GM12875 (cell line): ENCODE results near the gene KCNC3.

Experiments
- H3K4me3 ChIP-seq: one replicate; pipeline ENCODE4 v1.5.1; 2011; ENCODE audit warnings: low read depth, low read length, control low read depth
- CTCF ChIP-seq: IDR thresholded peaks from 2 replicates; pipeline ENCODE4 v1.5.1; 2011; ENCODE audit warnings: low read depth, mild to moderate bottlenecking, control low read depth, inconsistent platforms, low read length, moderate library complexity, borderline replicate concordance; ENCODE audit not compliant: insufficient read depth

The KCNC3 gene

DNA sequence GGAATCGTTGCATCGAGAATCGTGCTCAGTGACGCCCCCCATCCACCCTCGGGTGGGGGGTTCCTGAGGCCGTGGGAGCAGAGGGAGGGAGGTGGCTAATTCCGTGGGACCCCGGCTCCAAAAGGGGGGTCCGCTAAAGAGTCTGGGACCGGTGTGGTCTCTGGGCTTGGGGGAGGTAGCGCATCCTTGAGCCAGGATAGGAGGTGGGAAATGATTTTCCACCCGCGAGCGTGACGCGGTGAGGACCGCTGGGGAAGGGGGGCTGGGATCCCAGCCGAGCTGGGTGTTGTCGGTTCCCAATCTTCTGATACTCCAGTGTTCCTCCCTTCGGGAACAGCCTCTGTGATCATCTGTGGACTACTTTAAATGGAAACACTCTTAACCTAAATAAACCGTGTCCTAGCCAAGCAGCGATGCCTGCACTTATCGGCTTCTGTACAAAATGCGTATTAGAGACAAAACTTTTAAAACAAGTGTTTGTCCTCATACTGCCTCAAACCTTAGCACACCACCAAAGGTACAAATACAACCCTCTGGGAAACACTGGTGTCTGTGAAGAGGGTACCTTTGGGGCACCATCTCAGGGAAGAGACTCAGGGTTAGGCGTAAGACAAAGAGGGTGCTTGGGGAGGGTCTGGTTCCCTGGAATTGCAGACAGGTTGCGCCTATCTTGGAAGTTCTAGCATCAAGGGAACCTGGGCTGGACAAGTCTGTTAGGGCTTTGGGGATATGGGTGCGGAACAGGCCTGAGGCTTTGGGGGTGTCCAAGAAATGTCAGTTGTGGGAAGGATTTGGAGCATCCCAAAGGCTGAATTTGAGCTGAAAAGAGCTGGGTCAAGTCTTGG is 16.0 kb downstream of the KCNC3 start:
- no peak for TF ChIP-seq CTCF
- H3K4me3 ChIP-seq: no peak overlapping the region

DNA sequence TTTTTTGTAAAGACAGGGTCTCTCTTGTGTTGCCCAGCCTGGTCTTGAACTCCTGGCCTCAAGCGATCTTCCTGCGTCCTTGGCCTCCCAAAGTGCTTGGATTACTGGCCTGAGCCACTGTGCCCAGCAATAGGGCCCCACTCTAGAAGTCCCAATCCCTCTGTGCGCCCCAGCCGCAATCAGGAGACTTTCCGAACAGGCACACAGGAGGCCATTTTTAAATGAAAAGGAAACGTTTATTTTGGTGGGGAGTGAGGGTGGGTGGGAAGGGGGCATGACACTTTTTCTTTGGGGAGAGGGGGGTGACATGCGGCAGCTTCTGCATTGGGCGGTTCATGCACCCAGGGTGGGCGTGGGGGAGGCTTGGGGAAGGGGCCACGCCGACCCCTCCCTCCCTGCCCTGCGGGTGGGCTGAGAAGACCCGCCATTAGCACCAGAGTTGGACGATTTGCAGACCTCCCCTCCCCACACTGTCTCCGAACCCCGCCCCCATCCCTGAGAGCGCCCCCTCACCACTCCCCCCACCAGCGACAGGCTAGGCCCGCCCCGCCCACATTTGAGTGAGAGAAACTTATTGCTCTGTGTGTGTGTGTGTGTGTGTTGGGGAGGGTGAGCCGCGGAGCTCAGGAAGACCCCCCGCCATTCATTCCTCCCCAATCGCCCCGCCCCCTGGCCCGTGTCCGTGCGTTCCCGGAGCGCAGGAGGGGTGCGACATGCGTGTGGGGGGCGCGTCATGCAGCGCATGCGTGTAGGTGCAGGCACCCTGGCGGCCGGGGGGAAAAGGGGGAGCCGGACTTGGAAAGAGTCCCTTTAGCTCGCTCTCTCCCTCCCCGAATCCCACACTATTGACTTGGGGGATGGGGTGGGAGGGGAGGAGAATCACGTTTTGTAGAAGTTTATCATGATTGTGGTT is 17.2 kb downstream of the KCNC3 start:
- no peak for TF ChIP-seq CTCF
- no peak overlapping the region for H3K4me3 ChIP-seq

DNA sequence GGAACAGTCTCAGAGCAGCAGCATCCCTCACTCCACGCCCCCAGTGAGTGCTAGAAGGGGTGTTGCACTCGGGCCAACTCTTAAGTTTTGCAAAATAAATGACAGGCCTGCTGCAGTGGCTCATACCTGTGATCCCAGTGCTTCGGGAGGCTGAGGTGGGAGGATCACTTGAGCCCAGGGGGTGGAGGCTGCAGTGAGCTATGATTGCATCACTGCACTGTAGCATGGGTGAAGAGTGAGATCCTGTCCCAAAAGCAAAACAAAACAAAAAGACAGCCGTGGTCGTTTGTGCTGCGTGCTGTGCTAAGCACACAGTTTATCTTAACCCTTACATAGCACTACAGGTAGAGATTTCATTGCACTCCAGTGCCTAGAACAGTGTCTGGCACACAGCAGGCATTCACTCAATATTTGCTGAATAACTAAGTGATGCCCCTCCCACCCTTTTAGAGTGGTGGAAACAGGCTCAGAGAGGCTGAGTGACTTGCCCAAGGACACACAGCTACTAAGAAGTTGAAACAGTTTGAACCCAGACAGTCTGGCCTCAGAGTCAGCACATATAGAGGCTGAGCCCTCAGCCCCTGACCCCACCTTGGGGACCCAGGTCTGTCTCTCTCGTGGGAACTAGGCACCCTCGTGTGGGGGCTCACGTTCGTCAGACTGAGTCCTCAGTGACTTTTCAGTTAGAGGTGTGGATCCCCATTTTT is 18.3 kb downstream of the KCNC3 start:
- TF ChIP-seq CTCF: no peak
- H3K4me3 ChIP-seq: no peak overlapping the region

DNA sequence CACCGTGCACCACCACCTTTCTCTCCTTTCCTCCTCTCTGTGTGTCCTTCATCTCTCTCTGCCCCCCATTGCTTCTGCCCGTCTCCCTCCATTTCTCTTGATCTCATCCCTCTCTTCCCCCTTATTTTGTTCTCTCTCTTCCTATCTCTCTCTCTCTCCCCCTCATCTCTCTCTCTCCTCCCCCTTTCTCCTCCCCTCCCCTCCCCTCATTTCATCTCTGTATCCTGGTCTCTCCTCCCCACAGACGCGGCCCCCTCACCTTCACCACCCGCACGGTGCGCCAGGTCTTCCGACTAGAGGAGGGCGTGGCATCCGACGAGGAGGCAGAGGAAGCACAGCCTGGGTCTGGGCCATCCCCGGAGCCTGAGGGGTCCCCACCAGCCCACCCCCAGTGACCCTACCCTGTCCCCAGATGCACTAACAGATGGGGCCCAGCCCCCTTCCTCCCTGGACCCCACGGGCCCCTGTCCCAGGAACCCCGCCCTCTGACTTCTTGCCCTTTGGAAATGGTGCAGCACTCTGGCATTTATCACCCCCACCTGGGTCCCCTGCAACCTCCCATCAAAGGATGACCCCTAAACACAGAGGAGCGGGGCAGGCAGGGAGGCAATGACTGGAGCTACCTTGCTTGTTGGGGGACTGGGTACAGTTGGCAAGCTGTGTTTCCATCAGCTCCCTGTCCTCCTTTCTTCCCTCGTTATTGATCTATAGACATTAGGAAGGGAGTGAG is 19.6 kb downstream of the KCNC3 start:
- no peak overlapping the region for H3K4me3 ChIP-seq
- TF ChIP-seq CTCF: no peak

DNA sequence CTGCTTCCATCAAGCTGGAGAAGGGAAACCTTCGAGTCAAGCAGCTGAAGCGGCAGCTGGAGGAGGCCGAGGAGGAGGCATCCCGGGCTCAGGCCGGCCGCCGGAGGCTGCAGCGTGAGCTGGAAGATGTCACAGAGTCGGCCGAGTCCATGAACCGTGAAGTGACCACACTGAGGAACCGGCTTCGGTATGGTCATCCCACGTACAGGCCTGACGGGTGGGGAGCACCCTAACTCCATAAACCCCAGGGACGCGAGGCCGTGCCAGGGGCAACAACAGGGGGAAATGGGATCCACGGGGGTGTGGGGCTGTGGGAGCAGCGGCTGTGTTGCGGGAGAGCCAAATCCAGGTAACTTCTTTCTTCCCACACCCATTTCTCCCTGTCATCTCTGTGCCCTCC is 20.2 kb downstream of the KCNC3 start:
- TF ChIP-seq CTCF: no peak
- H3K4me3 ChIP-seq: no peak overlapping the region

DNA sequence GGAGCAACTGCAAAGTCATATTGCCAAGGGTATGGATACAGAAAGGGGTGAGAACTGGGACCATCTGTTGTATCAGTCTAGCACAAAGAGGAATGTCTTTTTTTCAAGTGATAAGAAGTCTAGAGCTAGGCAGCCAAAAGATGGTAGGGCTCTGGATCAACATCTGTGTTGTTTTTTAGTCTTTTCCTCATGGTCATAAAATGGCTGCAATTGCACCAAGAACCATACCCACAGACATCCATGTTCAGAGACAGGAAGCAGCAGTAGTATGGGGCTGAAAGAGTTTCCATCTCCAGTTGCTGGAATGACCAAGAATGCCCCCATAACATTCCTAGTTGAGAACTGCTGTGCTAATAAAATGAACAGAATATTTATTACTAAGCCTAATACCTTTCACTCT is 25.6 kb downstream of the KCNC3 start:
- no peak overlapping the region for H3K4me3 ChIP-seq
- no peak for TF ChIP-seq CTCF
